Measurements from ENCODE around the gene C1orf210.

C1orf210 gene

GRCh38 chr1:43285269-43285990, at the start of gene C1orf210:
Gene C1orf210 (minus strand): TSS chr1:43285581. CDS start chr1:43283270, 2,311 bp downstream.
- no peak for DNase-seq

DNA sequence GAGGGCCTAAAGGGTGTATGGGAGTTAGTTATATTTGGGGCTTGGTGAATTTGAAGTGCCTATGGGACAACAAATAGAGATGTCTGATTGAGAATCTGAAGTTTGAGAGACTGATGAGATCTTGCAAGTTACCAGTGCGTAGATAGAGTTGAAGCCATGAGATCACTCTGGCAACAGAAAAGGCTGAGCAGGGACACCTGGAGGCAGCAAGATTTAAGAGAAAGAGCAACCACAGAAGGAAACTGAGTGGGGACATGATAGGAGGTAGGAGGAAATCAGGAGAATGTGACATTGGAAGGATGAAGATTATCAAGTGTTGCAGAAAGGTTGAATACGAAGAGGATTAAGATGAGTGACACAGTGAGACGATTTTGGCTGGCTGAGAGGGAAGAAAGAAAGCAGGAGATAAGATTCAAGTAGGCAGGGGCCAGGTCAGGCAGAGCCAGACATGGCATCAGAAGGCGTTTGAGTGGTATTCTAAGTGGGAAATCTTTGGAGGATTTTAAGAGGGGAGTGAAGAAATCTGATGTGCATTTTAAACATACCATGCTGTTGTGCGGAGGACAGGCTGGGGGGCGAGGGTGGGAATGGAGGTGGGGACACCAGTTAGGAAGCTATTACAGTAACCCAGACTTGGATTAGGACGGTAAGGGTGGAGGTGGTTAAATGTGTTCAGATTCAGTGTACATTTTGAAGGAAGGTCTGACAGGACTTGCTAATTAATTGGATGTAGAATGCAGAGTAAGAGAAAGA, 49.2 kb upstream of the C1orf210 start:
- no peak for DNase-seq

- no peak for DNase-seq
Measured at GRCh38 chr1:43331688-43332087, 46.3 kb upstream of the C1orf210 start.

DNA sequence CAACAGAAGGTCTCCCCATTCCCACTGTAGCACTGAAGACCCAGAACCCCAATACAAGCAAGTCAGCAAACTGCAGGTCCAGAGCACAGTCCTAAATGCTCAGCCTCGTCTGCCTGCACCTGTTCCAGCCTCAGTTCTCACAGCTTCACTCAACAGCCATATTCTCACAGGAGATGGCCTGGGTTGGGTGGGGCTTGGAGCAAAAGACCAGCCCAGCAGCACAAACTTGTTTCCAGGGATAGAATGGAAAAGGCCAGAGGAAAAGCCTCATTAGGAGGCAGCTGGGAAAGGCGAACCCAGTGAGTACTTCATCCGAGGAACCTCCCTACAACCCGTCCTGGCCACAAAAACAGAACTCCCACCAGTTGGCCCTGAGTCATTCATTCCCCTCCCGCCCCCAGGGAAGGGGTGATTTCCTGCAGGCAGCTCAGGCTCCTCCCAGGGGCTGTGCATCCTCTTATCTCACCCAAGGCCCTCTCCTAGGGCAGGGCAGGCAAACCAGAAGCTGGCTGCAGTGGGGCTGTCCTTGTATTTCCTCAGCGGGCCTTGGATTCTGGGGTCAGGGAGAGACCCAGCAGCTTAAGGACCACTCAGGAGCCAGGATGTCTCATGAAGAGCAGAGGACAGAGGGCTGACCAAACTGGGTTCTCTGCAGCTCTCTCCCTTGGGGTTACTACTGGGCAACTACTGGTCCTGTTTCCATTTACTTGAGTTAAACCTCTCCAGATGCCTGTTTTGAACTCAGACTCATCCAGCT, 44.8 kb upstream of the C1orf210 start:
- DNase-seq, result peak; percentile 61

- DNase-seq, result no peak
Measured at GRCh38 chr1:43327549-43328292, 42.3 kb upstream of the C1orf210 start.

DNA sequence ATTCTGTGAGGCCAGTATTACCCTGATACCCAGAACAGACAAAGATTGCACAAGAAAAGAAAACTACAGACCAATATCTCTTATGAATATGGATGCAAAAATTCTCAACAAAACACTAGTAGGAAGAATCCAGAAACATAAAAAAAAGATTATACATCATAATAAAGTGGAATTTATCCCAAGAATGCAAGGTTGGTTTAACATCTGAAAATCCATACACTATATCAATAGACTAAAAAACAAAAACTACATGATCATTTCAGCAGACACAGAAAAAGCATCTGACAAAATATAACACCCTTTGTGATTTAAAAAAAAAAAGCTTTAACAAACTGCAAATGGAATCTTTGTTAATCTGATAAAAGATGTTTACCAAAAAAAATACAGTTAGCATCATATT, 40.0 kb upstream of the C1orf210 start:
- no peak for DNase-seq

- no peak for DNase-seq
Measured at GRCh38 chr1:43324810-43325209, 39.4 kb upstream of the C1orf210 start.

GRCh38 chr1:43322506-43322905, 37.1 kb upstream of the C1orf210 start:
- no peak for DNase-seq

DNA sequence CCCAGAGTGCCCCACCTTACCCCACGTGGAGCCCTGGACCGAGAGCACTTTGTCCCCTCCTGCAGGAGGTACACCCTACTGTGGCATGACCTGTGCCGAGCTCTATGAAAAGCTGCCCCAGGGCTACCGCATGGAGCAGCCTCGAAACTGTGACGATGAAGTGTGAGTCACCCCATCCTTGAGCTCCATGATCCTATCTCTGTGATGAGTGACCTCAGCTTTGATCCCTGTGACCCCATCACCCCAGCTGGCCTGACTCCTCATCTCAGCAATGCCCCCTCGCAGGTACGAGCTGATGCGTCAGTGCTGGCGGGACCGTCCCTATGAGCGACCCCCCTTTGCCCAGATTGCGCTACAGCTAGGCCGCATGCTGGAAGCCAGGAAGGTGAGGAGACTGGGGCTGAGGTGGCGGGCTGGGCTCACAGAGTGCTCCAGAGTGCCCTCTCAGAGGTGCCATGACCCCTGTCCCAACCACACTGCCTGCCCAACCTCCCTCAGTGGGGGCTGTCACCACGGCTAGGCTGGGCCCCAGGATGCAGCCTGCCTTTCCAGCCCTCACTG, 36.0 kb upstream of the C1orf210 start:
- no peak for DNase-seq

GRCh38 chr1:43319766-43320165, 34.4 kb upstream of the C1orf210 start:
- DNase-seq, result no peak

GRCh38 chr1:43319288-43319687, 33.9 kb upstream of the C1orf210 start:
- DNase-seq, result no peak

- DNase-seq, result no peak
Measured at GRCh38 chr1:43318831-43319230, 33.5 kb upstream of the C1orf210 start.

DNA sequence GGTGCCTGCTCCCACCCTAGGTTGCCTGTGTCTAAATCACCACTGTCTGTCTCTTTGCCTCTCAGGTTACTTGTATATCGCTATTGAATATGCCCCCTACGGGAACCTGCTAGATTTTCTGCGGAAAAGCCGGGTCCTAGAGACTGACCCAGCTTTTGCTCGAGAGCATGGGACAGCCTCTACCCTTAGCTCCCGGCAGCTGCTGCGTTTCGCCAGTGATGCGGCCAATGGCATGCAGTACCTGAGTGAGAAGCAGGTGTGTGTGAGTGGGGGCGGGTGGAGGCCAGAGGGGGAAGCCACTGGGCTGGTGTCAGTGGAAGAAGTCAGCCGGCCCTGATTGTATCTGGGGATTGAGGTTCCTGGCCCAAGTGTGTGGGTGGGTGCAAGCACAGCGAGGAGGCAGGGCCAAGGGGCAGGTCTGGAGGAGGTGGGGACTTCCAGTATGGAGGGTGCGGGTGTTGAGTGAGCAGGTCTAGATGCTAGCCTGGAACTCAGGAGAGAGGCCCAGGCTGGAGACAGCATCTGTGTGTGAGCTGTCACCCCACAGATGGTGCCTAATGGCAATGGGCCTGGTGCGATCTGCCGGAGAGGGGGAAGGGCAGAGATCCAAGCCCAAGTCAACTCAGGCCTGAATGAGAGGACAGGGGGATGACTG, 32.6 kb upstream of the C1orf210 start:
- no peak for DNase-seq

GRCh38 chr1:43316738-43317520, 31.5 kb upstream of the C1orf210 start:
- no peak for DNase-seq

GRCh38 chr1:43315963-43316737, 30.8 kb upstream of the C1orf210 start:
- DNase-seq, result no peak

- no peak for DNase-seq
Measured at GRCh38 chr1:43315481-43315880, 30.1 kb upstream of the C1orf210 start.

DNA sequence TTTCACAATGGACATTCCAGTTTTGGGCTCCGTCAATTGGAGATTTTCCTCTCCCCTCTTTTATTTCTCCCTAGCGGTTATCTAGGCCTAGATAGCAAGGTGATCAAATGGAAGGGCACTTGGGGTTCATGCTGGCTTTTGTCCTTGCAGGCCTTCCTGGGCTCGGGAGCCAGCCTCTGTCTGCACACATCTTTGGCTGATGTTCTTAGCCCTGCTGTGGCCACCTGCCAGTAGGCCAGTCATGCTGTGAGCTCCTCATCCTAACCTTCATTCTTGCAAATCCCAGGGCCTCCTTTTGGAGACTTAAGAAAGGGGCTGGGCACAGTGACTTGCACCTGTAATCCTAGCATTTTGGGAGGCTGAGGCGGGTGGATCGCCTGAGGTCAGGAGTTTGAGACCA, 28.9 kb upstream of the C1orf210 start:
- DNase-seq, result no peak

DNA sequence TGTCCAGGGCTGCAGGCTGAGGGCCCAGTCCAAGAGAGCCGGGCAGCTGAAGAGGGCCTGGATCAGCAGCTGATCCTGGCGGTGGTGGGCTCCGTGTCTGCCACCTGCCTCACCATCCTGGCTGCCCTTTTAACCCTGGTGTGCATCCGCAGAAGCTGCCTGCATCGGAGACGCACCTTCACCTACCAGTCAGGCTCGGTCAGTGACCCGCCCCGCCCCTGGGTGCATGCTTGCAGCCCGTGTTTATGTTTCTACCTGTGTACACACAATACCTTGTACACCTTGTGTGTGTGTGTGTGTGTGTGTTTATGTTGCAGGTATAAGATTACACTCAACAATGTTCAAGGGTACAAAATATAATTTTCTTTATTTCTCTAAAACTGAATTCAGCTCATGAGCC, 28.4 kb upstream of the C1orf210 start:
- no peak for DNase-seq

DNA sequence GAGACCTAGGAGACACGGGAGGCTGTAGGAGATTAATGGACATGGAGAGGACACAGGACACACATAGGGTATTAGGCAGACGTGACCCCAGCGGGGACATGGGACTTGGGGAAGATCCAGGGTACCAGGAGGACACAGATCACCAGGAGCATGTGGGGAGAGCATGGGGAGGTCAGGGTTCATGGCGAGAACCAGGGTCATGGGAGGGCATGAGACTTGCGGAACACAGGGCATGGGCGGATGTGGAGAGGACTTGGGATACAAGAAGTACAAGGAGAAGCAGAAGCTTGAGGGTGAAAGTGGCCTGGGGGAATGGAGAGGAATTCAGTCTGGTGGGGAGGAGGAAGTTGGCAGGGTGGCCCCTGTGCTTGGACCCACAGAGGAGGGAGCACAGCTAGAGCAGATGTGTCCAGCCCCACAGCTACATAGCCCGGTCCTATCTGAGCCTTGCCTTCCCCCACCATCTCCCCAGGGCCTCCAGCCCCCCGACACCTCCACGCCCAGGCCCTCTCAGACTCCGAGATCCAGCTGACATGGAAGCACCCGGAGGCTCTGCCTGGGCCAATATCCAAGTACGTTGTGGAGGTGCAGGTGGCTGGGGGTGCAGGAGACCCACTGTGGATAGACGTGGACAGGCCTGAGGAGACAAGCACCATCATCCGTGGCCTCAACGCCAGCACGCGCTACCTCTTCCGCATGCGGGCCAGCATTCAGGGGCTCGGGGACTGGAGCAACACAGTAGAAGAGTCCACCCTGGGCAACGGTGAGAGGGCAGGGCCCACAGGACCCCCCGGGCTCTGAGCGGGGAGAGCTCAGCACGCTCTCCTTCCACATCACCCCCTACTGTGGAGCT, 27.5 kb upstream of the C1orf210 start:
- DNase-seq, result no peak
